ENCODE data around the gene SDK1.

SDK1 gene

GRCh38 chr7:3493499-3493898 lies 192.4 kb downstream of the SDK1 start:
- no peak for DNase-seq
- intact Hi-C loops (cut with DNase I): no loop called here

GRCh38 chr7:3494947-3495346 lies 193.9 kb downstream of the SDK1 start:
- DNase-seq: no peak
- intact Hi-C loops (cut with DNase I): no loop called here

GRCh38 chr7:3495530-3495929 lies 194.5 kb downstream of the SDK1 start:
- intact Hi-C loops (cut with DNase I): no loop called here
- DNase-seq: no peak

- no peak for DNase-seq
- intact Hi-C loops (cut with DNase I): no loop called here
These were observed 194.9 kb downstream of the SDK1 start for GRCh38 chr7:3495954-3496353.

DNA sequence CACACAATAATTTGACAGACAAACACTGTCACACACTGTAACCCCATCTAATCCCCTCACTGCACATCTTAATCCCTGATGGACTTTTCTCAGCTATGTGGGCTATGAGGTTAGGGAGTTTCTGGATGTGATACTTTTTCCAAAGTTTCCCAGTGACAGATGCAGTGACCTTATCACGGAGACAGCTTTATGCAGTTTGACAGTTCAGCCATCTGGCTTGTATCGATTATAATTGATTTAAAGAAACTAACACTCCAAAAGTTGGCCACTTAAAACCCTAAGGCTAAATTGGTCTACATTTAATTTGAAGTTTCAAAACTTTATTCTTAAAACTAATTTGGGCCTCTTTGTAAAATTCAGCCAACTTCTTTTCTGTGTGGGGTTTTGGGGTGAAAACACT lies 196.7 kb downstream of the SDK1 start:
- intact Hi-C loops (cut with DNase I): no loop called here
- no peak for DNase-seq

DNA sequence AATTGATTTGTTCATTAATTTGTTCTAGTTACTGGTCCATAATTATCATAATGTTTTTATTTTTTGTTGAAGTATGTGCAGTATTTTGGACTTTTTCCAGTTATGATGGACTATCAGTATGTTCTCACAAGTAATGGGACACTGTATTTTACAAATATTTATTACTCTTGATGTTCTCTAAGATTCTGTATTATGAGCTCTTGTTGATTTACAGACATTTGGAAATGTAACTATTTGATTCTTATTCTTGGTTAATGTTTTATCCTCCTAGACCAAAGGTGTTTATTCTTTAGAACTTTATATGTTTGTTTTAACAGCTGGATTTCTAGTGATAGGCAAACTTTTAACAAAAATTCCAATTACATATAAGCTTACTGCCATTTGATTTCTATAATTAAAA lies 200.6 kb downstream of the SDK1 start:
- DNase-seq: no peak
- intact Hi-C loops (cut with DNase I): no loop called here

GRCh38 chr7:3504384-3504783 lies 203.3 kb downstream of the SDK1 start:
- intact Hi-C loops (cut with DNase I): no loop called here
- no peak for DNase-seq

- intact Hi-C loops (cut with DNase I): no loop called here
- no peak for DNase-seq
These were observed 209.3 kb downstream of the SDK1 start for GRCh38 chr7:3510101-3511020.

DNA sequence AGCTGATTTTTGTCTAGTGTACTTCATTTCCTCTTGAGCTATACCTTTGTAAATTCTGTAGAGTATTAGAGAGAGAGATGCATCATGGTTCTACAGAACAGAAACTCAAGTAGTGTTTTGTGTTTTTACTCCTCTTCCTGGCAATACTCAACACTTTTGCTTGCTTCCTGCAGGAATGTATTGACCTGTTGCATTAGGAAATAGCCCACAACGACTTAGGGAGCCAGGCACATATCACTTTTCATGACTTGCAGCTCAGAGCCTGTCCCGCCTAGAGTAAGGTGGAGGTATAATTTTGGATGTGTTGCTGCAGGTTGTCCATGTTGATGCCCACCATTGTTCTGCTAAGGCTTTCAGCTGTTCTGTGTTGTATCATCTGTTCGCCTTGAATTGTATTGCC lies 216.3 kb downstream of the SDK1 start:
- DNase-seq: no peak
- intact Hi-C loops (cut with DNase I): no loop called here

DNA sequence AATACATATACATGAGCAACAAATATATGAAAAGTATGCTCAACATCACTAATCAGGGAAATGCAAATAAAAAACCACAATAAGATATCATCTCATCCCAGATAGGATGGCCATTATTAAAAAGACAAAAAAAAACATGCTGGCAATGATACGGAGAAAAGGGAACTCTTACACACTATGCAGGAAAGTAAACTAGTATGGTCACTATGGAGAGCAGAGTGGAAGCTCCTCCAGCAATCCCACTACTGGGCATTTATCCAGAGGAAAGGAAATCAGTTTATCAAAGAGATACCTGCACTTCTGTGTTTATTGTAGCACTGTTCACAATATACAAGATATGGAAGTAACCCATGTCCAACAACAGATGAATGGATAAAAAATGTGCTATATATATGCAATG lies 217.5 kb downstream of the SDK1 start:
- DNase-seq: no peak
- intact Hi-C loops (cut with DNase I): no loop called here

- intact Hi-C loops (cut with DNase I): no loop called here
- no peak for DNase-seq
These were observed 219.2 kb downstream of the SDK1 start for GRCh38 chr7:3520206-3520605.

- DNase-seq: no peak
- intact Hi-C loops (cut with DNase I): no loop called here
These were observed 226.6 kb downstream of the SDK1 start for GRCh38 chr7:3527496-3528124.

DNA sequence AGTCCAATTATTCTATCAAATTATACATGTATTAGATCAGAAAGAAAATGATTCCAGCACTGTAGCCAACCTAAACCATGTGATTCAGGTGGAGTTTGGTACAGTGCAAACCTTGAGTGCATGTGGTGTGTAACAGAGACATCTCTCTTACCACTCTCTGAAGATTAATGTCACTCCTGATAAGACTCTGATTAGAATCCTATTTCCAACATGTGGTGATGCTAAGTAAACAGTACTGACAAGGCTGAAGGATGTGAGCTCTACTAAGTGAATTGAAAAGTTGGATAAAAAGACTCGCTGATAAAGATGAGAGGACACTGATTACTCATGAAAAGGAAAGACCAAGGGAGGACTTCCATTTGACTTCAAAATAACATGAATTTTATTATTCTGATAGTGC lies 232.0 kb downstream of the SDK1 start:
- intact Hi-C loops (cut with DNase I): no loop called here
- DNase-seq: no peak

DNA sequence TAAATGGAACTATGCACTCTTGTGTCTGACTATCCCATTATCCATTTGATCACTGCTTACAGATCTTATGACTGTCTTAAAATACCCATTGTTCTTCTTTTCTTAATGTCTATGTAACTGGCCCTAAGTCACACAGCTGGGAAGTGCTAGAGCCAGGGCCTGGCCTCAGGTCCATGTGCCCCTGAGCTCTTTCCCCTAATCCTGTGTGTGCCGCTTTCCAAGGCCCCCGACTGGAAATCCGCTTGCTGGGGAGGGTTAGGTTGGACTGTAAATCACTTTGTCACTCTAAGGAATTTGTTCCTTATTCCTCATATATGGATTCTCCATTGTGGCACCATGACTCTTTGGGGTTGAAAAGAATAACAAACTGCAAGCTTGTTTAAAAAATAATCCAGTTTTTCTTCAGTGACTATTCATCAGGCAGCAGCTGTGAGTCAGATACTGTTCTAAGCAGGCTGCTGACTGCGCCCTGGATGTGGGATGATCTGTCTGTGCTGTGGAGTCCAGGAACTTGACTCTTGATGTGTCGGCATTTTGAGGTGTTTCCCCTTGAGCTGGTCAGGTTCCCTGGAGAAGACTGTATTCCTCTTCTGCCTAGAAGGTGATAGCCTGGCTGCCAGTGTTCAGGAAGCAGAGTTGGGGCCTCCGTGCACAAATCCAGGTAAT lies 236.3 kb downstream of the SDK1 start:
- DNase-seq: no peak
- intact Hi-C loops (cut with DNase I): no loop called here

- DNase-seq: no peak
These were observed 237.0 kb downstream of the SDK1 start for GRCh38 chr7:3538041-3538440.

GRCh38 chr7:3540456-3541220 lies 239.6 kb downstream of the SDK1 start:
- no peak for DNase-seq
- intact Hi-C loops (cut with DNase I): no loop called here

More at GRCh38 chr7:3538041-3538440, 237.0 kb downstream of the SDK1 start:
- intact Hi-C loops (cut with DNase I): no loop called here

DNA sequence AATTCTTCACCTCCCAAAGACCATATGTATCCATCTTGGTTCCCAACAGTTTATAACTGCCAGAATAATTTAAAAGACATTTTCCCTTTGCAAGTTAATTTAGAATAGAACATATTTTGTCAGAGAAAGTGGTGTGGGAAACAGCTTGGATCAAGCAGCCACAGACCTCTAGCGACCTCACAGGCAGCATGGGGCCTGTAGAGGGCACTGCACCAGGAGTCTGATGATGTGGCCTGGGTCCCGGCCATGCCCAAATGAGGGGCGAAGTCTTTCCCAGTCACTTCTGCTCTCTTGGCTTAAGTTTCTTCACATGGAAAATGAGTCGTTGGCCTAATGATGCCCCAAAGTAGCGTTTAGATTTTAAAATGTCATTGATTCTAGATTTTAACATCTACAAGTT lies 243.2 kb downstream of the SDK1 start:
- intact Hi-C loops (cut with DNase I): no loop called here

DNA sequence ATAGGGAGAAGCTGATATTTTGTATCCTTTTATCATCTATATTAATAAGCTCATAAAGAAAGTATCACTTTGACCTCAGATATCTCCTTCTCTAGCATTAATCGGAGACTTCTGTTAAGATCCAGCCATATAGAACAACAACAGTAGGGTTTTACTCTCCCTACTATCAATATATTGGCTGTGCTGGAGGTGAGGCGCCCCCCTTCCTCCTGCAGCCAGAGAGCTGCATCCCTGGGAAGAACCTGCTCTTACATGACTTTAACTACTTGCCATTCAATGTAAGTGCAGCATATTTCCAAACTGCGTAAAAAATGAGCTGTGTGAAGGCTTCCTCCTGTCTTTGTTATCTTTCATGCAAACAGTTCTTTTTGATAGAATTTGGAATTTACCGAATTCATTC lies 247.8 kb downstream of the SDK1 start:
- intact Hi-C loops (cut with DNase I): no loop called here
- no peak for DNase-seq

More for the DNA sequence above, 243.2 kb downstream of the SDK1 start:
- DNase-seq: no peak

GRCh38 chr7:3549601-3550000 lies 248.5 kb downstream of the SDK1 start:
- intact Hi-C loops (cut with DNase I): no loop called here

GRCh38 chr7:3551536-3551935 lies 250.5 kb downstream of the SDK1 start:
- intact Hi-C loops (cut with DNase I): no loop called here
- DNase-seq: no peak

More at GRCh38 chr7:3549601-3550000, 248.5 kb downstream of the SDK1 start:
- DNase-seq: no peak
